Activated CD8-positive, alpha-beta memory T cell treated with anti-CD3 and anti-CD28 coated beads for 24 hours (primary cell): ENCODE results near the gene COQ10A.
"Not testable (repeated sequence)": the region's sequence is repeated elsewhere in the genome, so short reads cannot be mapped to it uniquely, and the experiment has no call there.

ENCODE experiments used
- DNase-seq: peaks from one replicate; pipeline ENCODE4 v3.0.0-alpha.2; 2020

COQ10A gene

GRCh38 chr12:56244494-56244893 is 22.2 kb upstream of the COQ10A start:
- DNase-seq = no peak

- no peak for DNase-seq
Observed at GRCh38 chr12:56247923-56248322, 18.8 kb upstream of the COQ10A start.

- no peak for DNase-seq
Observed at GRCh38 chr12:56248711-56249110, 18.0 kb upstream of the COQ10A start.

- DNase-seq = no peak
Observed at GRCh38 chr12:56252649-56253048, 14.1 kb upstream of the COQ10A start.

DNA sequence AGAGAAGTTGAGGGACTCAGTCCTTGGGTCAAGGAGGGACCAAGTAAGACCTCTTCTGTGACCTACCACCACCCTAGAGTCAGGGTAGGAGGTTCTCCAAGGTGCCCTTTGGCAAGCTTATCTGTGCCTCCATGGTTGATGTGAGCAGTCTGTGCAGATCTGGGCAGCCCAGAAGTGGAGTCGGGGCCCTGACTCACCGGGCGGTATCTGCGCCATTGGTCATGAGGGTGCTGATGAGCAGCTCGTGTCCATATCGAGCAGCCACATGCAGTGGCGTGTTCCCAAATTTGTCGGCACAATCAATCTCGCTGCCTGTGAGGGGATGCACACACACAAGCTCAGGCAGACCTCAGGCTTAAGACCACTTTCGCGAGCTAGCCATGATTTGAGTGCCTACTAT is 13.7 kb upstream of the COQ10A start:
- no peak for DNase-seq

DNA sequence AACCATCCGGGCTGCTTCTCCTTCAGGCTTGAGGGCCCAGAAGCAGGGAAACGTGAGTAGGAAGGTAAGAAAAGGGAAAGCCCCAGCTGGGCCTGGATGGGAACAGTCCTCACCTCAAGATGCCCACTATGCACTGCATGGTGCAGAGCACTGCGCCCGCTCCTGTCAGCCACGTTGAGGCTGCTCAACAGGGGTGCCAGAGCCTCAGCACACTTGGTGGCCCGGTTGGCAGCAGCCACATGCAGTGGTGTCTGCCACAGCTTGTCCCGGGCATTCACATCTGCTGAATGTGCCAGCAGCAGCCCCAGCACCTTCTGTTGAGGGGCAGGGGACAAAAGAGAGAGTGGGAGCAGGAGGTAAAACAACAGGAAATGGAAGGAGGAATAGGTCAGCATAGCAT is 11.1 kb upstream of the COQ10A start:
- no peak for DNase-seq

DNA sequence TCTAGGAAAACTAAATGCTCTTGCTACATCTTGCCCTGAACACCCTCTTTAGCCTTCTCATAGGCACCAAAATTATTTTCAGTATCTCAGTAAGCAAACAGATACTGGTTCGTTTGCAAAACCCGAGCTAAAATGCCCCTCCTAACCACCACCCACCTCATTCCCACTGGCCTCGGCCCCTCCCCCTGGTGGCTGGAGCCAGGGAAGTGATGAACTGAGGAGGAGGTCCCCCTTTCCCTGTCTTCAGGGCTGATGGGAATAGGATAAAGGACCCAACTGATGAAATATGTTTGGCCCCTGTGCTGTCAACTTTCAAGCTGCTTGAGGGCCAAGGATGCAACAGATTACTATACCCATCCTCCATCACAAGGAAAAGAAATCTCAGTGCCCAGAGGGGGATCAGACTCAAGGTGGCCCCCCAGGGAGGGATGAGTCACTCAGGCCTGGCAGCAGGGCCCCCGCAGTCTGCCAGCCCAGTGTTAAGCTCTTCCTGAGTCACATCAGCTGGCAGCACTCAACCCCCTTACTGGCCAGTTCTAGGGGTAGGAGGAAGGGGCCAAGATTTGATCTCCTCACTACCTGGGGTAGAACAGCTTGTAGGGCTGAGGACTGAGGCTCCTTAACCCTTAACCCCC is 10.3 kb upstream of the COQ10A start:
- no peak for DNase-seq

DNA sequence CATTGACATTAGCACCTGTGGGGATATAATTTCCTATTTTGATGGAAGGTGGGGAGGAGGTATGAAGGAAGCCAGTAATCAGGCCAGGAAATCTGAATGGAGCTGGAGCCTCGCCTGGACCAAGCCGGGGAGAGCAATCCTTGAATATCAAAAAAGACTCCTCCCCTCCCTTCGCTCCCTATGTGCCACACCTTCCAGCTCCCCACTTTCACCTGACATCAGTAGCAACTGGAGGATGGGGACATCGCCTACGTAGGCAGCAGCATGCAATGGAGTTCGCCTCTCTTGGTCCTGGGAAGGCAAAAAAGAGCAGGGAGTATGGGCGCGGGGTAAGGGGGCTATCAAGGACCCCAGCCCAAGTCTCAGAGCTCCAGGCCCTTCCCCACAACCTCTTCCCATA is 9.7 kb upstream of the COQ10A start:
- no peak for DNase-seq

- DNase-seq = no peak
Observed at GRCh38 chr12:56257491-56258067, 9.2 kb upstream of the COQ10A start.

GRCh38 chr12:56258068-56258819 is 8.5 kb upstream of the COQ10A start, which contains the start of gene ANKRD52:
Gene ANKRD52 (minus strand): TSS chr12:56258384. CDS start chr12:56258269, 115 bp downstream.
- peak; percentile 92 for DNase-seq

- DNase-seq = no peak
Observed at GRCh38 chr12:56258820-56259183, 7.9 kb upstream of the COQ10A start.

DNA sequence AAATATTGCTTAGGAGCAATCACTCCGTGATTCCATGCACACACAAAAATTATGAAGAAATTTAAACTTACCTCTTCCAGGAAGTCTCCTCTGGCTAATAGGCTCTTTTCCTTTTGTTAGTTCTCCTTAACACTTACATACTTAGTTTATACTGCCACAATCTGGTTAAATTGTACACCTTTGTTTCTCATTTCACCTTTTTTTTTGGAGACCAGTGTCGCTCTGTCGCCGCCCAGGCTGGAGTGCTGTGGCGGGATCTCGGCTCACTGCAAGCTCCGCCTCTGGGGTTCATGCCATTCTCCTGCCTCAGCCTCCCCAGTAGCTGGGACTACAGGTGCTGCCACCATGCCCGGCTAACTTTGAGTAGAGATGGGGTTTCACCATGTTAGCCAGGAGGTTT is 6.4 kb upstream of the COQ10A start:
- no peak for DNase-seq

DNA sequence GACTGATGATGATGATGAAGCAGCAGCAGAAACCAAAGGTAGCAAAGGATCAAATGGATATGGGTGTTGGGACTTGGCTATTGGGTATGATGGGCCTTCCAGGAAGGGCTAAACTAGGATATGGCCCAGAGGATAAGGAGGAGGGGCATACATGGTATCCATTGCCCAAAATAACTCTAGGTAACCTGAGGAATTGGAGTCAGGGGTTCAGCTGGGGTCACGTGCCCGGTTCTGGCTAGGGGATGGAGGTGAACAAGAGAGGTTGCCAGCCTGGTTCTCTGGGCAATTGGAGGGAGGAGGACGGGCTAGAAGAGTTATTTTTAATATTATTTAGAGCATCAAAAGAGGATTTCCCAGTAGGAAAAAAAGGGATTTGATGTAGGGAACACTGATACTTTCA is 5.8 kb upstream of the COQ10A start:
- DNase-seq = no peak

DNA sequence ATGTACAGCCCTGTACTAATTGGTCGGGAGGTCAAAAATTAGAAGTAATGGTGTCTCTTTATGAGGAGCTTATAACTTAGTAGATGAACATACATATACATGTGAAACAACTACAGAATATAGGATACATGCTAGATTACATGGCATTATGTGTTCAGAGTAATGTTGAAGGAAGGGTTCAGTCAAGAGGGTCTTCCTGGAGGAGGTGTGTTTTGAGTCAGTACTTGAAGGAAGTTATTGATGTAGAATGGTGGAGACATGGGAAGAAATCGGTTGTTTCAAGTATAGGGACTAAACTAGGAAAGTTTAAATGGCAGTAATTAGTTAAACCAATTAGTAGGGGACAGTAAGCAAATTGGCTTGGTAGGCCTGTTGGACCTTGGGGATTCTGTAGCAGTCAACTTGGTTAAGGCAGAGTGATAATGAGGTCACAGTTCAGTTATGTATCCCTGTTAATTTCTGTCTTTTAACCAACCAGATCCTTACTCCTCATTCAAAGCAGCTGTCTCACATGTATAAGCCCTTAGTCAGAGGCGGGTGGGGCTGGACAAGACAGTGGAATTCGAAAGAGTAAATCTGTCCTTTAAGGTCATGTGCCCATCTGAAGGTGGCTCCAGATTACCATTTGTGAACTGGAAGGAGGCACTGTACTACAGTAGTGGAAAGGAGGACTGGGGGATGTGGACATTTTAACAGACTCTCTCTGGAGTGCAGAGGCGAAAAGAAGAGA is 5.1 kb upstream of the COQ10A start:
- DNase-seq = no peak

DNA sequence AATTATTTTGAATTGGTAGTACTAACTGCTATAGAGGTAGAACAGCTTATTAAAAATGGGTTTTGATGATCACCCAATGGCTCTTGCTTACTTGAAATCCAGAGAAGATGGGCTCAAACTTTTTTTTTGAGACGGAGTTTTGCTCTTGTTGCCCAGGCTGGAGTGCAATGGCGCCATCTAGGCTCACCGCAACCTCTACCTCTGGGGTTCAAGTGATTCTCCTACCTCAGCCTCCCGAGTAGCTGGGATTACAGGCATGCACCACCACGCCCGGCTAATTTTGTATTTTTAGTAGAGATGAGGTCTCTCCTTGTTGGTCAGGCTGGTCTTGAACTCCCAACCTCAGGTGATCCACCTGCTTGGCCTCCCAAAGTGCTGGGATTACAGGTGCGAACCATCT is 3.8 kb upstream of the COQ10A start:
- not testable (repeated sequence) for DNase-seq

DNA sequence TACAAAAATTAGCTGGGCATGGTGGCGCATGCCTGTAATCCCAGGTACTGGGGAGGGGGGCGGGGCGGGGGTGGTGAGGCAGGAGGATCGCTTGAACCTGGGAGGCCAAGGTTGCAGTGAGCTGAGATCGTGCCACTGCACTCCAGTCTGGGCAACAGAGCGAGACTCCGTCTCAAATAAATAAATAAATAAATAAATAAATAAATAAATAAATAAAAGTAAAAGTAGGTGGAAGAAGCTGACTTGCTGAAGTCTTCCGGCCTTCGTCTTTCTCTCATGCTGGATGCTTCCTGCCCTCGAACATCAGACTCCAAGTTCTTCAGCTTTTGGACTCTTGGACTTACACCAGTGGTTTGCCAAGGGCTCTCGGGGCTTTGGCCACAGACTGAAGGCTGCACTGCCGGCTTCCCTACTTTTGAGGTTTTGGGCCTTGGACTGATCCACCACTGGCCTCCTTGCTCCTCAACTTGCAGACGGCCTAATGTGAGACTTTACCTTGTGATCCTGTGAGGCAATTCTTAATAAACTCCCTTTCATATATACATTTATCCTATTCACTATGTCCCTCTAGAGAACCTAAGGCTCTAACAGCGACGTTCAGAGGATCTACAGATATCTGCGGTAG is 562 bp upstream of the COQ10A start:
- not testable (repeated sequence) for DNase-seq

DNA sequence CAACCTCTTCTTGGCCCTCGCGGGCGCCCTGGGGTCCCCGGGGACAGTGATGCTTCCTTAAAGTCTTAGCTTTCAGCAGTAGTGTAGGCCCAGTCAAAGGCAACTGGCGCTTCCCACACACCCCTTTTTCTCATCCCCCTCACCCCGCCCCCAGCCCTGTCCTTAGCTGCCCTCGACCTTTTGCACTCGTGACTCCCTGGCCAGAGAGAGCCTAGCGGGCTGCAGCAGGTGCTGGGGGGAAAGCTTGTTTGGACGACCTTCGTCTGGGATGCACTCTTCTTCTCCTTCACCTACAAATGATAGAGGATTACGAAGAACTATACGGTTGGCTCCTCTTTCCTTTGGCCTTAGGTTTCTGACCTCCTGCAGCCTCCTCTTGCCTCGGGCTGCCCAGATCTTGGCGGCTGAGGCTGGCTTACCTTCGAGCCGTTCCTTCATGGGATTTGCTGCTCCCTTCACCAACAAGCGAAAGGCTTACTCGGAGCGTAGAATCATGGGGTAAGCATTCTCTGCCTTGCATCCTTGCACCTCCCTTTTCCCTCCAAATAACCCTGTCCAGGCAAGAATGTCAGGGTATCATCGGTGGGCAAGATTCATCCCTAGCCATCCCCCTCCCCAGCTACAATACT is 815 bp downstream of the COQ10A start:
- no peak for DNase-seq

- no peak for DNase-seq
Observed at GRCh38 chr12:56271031-56271430, 4.3 kb downstream of the COQ10A start.

DNA sequence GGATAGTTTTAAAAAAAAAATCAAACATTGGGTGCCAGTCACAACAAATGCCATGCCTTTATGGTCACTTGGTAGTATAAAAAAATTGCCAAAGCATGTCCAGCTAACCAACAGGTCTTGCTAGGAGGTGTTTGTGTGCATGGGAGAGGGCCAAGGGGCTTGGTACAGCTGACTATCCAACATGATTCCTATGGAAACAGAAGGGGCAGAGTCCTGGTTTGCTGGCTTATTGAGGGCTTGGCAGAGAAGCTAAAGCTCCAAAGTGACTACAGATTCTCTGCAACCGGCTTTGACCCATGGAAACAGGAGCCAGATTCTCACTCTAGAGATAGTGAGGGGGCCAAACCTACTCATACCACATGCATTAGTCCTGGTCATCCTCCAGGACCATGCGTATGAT is 5.7 kb downstream of the COQ10A start:
- not testable (repeated sequence) for DNase-seq

- no peak for DNase-seq
Observed at GRCh38 chr12:56274299-56274698, 7.6 kb downstream of the COQ10A start.

DNA sequence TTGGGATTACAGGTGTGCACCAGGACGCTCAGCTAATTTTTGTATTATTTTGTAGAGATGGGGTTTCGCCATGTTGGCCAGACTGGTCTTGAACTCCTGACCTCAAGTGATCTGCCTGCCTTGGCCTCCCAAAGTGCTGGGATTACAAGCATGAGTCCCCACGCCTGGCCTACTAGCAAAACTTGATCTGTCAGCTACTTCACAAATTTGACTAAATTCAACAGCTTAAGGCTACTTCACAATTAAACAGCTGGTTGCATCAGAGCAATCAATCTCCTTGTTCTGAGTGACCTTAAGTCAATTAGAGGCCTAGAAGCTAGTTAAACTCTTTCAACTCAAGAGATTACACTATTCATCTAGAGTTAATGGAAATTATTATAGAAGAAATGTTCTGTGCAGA is 12.2 kb downstream of the COQ10A start:
- DNase-seq = no peak

- no peak for DNase-seq
Observed at GRCh38 chr12:56280849-56281248, 14.1 kb downstream of the COQ10A start.

DNA sequence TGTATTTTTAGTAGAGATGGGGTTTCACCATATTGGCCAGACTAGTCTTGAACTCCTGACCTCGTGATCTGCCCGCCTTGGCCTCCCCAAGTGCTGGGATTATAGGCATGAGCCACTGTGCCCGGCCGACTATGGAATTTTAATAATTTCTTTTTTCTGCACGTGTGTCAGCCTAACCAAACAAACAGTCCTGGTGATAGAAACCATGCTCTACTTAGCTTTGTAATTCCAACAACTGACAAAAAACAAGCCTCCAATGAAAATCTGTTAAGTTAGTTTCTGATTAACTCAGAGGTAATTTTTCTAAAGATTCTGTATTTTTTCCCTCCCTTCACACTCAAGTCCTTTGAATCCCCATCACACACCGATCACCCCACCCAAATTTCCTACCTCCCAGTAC is 15.3 kb downstream of the COQ10A start:
- no peak for DNase-seq
